ENCODE data around the gene TAL1.
A peak's percentile ranks its signal among the peaks of the same experiment; 100 is the strongest.

DNA sequence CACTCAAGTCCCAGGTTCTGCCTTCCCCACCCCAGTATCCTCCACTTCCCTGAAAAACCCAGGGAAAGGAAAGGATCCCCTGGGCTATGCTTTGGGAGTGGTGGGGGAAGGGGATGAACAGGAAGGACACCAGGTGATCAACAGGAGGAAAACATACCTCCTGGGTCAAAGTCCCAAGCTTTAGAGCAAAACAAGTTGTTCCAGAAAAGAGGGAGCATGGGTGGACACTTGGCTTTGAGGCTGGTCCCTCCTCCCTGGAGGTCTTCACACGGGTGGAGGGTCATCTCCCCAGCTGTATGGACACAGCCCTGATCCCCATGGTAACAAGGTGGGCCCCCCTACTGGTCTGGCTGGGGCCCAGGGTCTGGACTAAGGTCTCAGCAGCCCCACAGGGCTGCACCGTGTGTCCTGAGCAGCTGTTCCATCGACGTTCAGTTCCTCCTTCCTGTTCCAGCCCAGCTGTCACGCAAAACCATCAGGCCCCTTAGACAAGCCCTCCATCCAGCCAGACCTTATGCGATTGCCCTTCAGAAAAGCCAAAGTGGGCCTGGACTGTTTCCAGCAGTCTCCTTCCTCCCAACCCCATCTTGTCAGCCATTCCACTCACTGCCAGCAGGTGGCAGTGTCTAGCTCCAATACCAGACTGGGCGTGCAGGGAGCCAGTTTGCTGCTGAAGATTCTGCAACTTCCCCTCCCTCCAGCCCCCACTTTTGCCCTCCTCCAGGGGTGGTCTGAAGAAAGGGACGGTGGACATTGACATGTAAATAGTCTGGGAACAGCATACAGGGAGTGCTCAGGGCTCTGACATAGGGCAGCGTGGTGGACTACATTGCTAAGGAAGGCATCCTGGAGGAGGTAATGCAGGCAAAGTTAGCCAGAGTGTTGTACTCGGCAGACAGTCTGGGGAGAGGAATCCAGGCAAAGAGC lies 39.3 kb downstream of the TAL1 start:
- TF ChIP-seq, protein P1, sequence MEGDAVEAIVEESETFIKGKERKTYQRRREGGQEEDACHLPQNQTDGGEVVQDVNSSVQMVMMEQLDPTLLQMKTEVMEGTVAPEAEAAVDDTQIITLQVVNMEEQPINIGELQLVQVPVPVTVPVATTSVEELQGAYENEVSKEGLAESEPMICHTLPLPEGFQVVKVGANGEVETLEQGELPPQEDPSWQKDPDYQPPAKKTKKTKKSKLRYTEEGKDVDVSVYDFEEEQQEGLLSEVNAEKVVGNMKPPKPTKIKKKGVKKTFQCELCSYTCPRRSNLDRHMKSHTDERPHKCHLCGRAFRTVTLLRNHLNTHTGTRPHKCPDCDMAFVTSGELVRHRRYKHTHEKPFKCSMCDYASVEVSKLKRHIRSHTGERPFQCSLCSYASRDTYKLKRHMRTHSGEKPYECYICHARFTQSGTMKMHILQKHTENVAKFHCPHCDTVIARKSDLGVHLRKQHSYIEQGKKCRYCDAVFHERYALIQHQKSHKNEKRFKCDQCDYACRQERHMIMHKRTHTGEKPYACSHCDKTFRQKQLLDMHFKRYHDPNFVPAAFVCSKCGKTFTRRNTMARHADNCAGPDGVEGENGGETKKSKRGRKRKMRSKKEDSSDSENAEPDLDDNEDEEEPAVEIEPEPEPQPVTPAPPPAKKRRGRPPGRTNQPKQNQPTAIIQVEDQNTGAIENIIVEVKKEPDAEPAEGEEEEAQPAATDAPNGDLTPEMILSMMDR (IDR thresholded peaks at IDR 0.05): peak in 3 of 4 experiments; percentile 81 to 94 (median 83)
- TF ChIP-seq POLR2AphosphoS5 (IDR thresholded peaks at IDR 0.05) (no peak), POLR2A (IDR thresholded peaks at IDR 0.05) (no peak)

Data from gastroesophageal sphincter (tissue), 3 donors.